HepG2 (cell line): ENCODE results near the gene YPEL4. TPM values are rescaled to one million over a fixed set of nuclear protein-coding genes. Genes with fewer than 3 reads are reported as not detected.
A peak's percentile ranks its signal among the peaks of the same experiment; 100 is the strongest.

Experiments
- HNRNPUL1 ChIP-seq: fragments of 200-400 bp; formaldehyde crosslinking; IDR thresholded peaks from 2 replicates; pipeline ENCODE4 v1.6.1; 2017; ENCODE audit warnings: low read depth, mild to moderate bottlenecking, low read length, moderate library complexity
- SNAPC2 ChIP-seq: sonication (generic); formaldehyde crosslinking; IDR thresholded peaks from 2 replicates; pipeline ENCODE4 v1.8.1; 2022; ENCODE audit warnings: mild to moderate bottlenecking, missing genetic modification reagents
- ZMYM4 ChIP-seq: sonication (generic); formaldehyde crosslinking; IDR thresholded peaks from 2 replicates; pipeline ENCODE4 v1.8.1; 2023; ENCODE audit warnings: mild to moderate bottlenecking, missing genetic modification reagents
- ZNF775 ChIP-seq: sonication (generic); formaldehyde crosslinking; IDR thresholded peaks from 2 replicates; pipeline ENCODE4 v1.4.0; 2020; ENCODE audit warnings: missing genetic modification reagents, mild to moderate bottlenecking, moderate library complexity, borderline replicate concordance
- ZNF850 ChIP-seq: sonication (generic); formaldehyde crosslinking; conservative IDR thresholded peaks from 2 replicates; pipeline ENCODE4 v1.9.0; 2021; ENCODE audit warnings: mild to moderate bottlenecking, missing genetic modification reagents
- polyA plus RNA-seq, 8 experiments: library from polyadenylated mRNA; depleted of rRNA in 3 of 8; stranded (reverse) in 7 of 8; unstranded in 1 of 8; fragments of >200 nt; fragmentation: Illumina TruSeq in 4 of 8; extraction: Trizol in 4 of 8; gene quantifications; 2 replicates each; pipeline versions ENCODE4 v1.2.1 to v1.2.3, GENCODE V29; 2011 to 2016; ENCODE audit warnings: low read depth in 4 of 8, missing spikeins in 1 of 8, mixed read lengths in 1 of 8; ENCODE audit not compliant: insufficient read depth in 1 of 8
- total RNA-seq, 5 experiments: library from RNA; depleted of rRNA; stranded (reverse); fragments of >200 nt; fragmentation: Illumina TruSeq; extraction: Trizol; gene quantifications; 2 replicates each; pipeline ENCODE4 v1.2.3, GENCODE V29; 2016; ENCODE audit warnings: low read depth in 1 of 5
- TF ChIP-seq, protein P1 (sequence below): sonication (generic); formaldehyde crosslinking; IDR thresholded peaks from 2 replicates; pipeline ENCODE4 v1.4.0; 2020; ENCODE audit warnings: missing genetic modification reagents, borderline replicate concordance
- TF ChIP-seq, protein P2 (sequence below): sonication (generic); formaldehyde crosslinking; IDR thresholded peaks from 2 replicates; pipeline ENCODE4 v1.4.0; 2020; ENCODE audit warnings: missing genetic modification reagents
- TF ChIP-seq, protein P3 (sequence below): sonication (generic); formaldehyde crosslinking; IDR thresholded peaks from 2 replicates; pipeline ENCODE4 v1.5.0; 2020; ENCODE audit warnings: mild to moderate bottlenecking, missing genetic modification reagents, borderline replicate concordance
- TF ChIP-seq, protein P4 (sequence below): sonication (generic); formaldehyde crosslinking; IDR thresholded peaks from 2 replicates; pipeline ENCODE4 v1.4.0; 2020; ENCODE audit warnings: mild to moderate bottlenecking, missing genetic modification reagents
- TF ChIP-seq, protein P5 (sequence below): sonication (generic); formaldehyde crosslinking; IDR thresholded peaks from 2 replicates; pipeline ENCODE4 v1.5.0; 2020; ENCODE audit warnings: mild to moderate bottlenecking, missing genetic modification reagents
- TF ChIP-seq, protein P6 (sequence below): IDR thresholded peaks from 2 replicates; pipeline ENCODE4 v1.6.1; 2016; ENCODE audit warnings: missing compliant biosample characterization, missing genetic modification reagents, borderline replicate concordance

Gene YPEL4
- total and polyA plus RNA-seq, 2 of the 13 experiments (the other 11 are each of a cell fraction or from before 2014, with no cell fraction given), result 0.04 TPM; not detected in 1

DNA sequence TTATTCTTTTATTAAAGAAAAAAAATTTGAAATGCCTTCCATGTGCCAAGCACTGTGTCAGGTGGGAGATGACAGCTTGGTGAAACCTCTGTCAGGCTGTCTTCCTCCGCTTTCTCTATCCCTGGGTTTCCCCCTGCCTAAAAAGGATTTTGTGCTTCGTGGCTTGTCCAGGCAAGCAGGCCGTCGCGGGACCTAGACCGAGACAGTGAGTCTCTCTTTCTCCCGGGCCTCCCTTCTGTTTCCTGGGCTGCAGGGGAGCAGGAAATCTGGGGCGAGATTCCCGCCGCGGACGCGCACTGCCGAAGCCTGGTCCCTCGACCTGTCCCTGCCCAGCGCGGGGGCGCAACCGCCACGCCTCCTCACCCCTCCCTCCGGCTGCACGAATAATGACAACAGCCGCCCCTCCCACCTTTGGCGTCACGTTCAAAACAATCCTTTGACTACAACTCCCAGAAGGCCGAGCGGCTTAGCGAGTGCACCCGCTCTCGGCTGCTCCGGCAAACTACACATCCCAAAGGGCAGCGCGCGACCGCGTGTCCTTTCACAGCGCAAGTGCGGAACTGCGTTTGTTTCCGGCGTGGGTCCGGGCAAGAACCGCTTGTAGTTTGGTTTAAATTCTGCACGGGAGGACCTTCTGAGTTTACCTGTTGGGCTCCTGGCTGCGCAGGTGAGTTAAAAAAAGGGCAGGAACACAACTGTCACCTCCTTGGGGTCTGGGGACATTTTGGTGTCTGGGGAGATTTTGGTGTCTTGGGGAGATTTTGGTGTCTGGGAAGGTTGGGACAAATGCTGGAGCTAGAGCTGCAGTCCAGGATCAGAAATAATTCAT lies 7.7 kb upstream of the YPEL4 start, which contains the start of gene CLP1 (continued):
- TF ChIP-seq, protein P1, sequence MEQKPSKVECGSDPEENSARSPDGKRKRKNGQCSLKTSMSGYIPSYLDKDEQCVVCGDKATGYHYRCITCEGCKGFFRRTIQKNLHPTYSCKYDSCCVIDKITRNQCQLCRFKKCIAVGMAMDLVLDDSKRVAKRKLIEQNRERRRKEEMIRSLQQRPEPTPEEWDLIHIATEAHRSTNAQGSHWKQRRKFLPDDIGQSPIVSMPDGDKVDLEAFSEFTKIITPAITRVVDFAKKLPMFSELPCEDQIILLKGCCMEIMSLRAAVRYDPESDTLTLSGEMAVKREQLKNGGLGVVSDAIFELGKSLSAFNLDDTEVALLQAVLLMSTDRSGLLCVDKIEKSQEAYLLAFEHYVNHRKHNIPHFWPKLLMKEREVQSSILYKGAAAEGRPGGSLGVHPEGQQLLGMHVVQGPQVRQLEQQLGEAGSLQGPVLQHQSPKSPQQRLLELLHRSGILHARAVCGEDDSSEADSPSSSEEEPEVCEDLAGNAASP (CRISPR knock-in tag), result no peak
- TF ChIP-seq, protein P2, sequence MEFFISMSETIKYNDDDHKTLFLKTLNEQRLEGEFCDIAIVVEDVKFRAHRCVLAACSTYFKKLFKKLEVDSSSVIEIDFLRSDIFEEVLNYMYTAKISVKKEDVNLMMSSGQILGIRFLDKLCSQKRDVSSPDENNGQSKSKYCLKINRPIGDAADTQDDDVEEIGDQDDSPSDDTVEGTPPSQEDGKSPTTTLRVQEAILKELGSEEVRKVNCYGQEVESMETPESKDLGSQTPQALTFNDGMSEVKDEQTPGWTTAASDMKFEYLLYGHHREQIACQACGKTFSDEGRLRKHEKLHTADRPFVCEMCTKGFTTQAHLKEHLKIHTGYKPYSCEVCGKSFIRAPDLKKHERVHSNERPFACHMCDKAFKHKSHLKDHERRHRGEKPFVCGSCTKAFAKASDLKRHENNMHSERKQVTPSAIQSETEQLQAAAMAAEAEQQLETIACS (CRISPR knock-in tag), result no peak; the same call in none of the 2 replicates
- TF ChIP-seq HNRNPUL1 (no peak), SNAPC2 (CRISPR knock-in tag) (no peak), ZNF850 (CRISPR knock-in tag) (no peak), ZMYM4 (CRISPR knock-in tag) (peak; percentile 77), ZNF775 (CRISPR knock-in tag) (no peak)
- TF ChIP-seq, protein P3, sequence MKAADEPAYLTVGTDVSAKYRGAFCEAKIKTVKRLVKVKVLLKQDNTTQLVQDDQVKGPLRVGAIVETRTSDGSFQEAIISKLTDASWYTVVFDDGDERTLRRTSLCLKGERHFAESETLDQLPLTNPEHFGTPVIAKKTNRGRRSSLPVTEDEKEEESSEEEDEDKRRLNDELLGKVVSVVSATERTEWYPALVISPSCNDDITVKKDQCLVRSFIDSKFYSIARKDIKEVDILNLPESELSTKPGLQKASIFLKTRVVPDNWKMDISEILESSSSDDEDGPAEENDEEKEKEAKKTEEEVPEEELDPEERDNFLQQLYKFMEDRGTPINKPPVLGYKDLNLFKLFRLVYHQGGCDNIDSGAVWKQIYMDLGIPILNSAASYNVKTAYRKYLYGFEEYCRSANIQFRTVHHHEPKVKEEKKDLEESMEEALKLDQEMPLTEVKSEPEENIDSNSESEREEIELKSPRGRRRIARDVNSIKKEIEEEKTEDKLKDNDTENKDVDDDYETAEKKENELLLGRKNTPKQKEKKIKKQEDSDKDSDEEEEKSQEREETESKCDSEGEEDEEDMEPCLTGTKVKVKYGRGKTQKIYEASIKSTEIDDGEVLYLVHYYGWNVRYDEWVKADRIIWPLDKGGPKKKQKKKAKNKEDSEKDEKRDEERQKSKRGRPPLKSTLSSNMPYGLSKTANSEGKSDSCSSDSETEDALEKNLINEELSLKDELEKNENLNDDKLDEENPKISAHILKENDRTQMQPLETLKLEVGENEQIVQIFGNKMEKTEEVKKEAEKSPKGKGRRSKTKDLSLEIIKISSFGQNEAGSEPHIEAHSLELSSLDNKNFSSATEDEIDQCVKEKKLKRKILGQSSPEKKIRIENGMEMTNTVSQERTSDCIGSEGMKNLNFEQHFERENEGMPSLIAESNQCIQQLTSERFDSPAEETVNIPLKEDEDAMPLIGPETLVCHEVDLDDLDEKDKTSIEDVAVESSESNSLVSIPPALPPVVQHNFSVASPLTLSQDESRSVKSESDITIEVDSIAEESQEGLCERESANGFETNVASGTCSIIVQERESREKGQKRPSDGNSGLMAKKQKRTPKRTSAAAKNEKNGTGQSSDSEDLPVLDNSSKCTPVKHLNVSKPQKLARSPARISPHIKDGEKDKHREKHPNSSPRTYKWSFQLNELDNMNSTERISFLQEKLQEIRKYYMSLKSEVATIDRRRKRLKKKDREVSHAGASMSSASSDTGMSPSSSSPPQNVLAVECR, result peak; percentile 98
- TF ChIP-seq, protein P4, sequence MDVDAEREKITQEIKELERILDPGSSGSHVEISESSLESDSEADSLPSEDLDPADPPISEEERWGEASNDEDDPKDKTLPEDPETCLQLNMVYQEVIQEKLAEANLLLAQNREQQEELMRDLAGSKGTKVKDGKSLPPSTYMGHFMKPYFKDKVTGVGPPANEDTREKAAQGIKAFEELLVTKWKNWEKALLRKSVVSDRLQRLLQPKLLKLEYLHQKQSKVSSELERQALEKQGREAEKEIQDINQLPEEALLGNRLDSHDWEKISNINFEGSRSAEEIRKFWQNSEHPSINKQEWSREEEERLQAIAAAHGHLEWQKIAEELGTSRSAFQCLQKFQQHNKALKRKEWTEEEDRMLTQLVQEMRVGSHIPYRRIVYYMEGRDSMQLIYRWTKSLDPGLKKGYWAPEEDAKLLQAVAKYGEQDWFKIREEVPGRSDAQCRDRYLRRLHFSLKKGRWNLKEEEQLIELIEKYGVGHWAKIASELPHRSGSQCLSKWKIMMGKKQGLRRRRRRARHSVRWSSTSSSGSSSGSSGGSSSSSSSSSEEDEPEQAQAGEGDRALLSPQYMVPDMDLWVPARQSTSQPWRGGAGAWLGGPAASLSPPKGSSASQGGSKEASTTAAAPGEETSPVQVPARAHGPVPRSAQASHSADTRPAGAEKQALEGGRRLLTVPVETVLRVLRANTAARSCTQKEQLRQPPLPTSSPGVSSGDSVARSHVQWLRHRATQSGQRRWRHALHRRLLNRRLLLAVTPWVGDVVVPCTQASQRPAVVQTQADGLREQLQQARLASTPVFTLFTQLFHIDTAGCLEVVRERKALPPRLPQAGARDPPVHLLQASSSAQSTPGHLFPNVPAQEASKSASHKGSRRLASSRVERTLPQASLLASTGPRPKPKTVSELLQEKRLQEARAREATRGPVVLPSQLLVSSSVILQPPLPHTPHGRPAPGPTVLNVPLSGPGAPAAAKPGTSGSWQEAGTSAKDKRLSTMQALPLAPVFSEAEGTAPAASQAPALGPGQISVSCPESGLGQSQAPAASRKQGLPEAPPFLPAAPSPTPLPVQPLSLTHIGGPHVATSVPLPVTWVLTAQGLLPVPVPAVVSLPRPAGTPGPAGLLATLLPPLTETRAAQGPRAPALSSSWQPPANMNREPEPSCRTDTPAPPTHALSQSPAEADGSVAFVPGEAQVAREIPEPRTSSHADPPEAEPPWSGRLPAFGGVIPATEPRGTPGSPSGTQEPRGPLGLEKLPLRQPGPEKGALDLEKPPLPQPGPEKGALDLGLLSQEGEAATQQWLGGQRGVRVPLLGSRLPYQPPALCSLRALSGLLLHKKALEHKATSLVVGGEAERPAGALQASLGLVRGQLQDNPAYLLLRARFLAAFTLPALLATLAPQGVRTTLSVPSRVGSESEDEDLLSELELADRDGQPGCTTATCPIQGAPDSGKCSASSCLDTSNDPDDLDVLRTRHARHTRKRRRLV (CRISPR knock-in tag), result peak; percentile 69; the same call in 1 of the 2 replicates
- TF ChIP-seq, protein P5, sequence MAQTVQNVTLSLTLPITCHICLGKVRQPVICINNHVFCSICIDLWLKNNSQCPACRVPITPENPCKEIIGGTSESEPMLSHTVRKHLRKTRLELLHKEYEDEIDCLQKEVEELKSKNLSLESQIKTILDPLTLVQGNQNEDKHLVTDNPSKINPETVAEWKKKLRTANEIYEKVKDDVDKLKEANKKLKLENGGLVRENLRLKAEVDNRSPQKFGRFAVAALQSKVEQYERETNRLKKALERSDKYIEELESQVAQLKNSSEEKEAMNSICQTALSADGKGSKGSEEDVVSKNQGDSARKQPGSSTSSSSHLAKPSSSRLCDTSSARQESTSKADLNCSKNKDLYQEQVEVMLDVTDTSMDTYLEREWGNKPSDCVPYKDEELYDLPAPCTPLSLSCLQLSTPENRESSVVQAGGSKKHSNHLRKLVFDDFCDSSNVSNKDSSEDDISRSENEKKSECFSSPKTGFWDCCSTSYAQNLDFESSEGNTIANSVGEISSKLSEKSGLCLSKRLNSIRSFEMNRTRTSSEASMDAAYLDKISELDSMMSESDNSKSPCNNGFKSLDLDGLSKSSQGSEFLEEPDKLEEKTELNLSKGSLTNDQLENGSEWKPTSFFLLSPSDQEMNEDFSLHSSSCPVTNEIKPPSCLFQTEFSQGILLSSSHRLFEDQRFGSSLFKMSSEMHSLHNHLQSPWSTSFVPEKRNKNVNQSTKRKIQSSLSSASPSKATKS (CRISPR knock-in tag), result no peak
- TF ChIP-seq, protein P6, sequence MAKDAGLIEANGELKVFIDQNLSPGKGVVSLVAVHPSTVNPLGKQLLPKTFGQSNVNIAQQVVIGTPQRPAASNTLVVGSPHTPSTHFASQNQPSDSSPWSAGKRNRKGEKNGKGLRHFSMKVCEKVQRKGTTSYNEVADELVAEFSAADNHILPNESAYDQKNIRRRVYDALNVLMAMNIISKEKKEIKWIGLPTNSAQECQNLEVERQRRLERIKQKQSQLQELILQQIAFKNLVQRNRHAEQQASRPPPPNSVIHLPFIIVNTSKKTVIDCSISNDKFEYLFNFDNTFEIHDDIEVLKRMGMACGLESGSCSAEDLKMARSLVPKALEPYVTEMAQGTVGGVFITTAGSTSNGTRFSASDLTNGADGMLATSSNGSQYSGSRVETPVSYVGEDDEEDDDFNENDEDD, result peak; percentile 90
